Sigmoid colon (tissue), 4 donors: ENCODE data around the gene POLD2.

ENCODE experiments used
- CTCF ChIP-seq, 4 experiments: fragments of 450-650 bp in 3 of 4; fragments of 200-600 bp in 1 of 4; IDR thresholded peaks; one replicate each; pipeline ENCODE4 v1.5.1; 2016 to 2019; ENCODE audit warnings: antibody characterized with exemption in 4 of 4, mild to moderate bottlenecking in 3 of 4, moderate library complexity in 2 of 4
- POLR2A ChIP-seq, 2 donors: fragments of 450-650 bp; IDR thresholded peaks; one replicate each; pipeline ENCODE4 v1.6.1; 2016; ENCODE audit warnings: antibody characterized with exemption in 2 of 2, mild to moderate bottlenecking in 2 of 2, moderate library complexity in 2 of 2
- POLR2AphosphoS5 ChIP-seq, 4 donors: sonication (generic); formaldehyde crosslinking; IDR thresholded peaks; one replicate each; pipeline ENCODE4 v1.6.1; 2017; ENCODE audit warnings: antibody characterized with exemption in 4 of 4

GRCh38 chr7:44138698-44139097 lies 15.3 kb upstream of the POLD2 start:
- no peak for TF ChIP-seq CTCF (IDR thresholded peaks at IDR 0.05)
- no peak for TF ChIP-seq POLR2AphosphoS5 (IDR thresholded peaks at IDR 0.05)
- TF ChIP-seq POLR2A (IDR thresholded peaks at IDR 0.05) = no peak
